Measurements from ENCODE around the gene TNIP2.

- no peak for TF ChIP-seq EZH2phosphoT487 (IDR thresholded peaks at IDR 0.05; ENCODE audit: borderline replicate concordance)
- TF ChIP-seq RAD21 (IDR thresholded peaks at IDR 0.05; ENCODE audit: low read depth) = no peak
Observed at GRCh38 chr4:2744576-2745270, 11.4 kb downstream of the TNIP2 start.

Measured in HCT116 (cell line).